Germinal center (tissue), 1 donor: ENCODE data around the gene CDK8.
A peak's percentile ranks its signal among the peaks of the same experiment; 100 is the strongest.
"Not testable (repeated sequence)": the region's sequence is repeated elsewhere in the genome, so short reads cannot be mapped to it uniquely, and the experiment has no call there.

Source experiments
- DNase-seq: peaks from one replicate; pipeline ENCODE4 v3.0.0; 2012; ENCODE audit warnings: mixed read lengths, low spot score

The CDK8 gene

GRCh38 chr13:26253787-26254582, at the start of gene CDK8:
Gene CDK8, plus strand, starts transcription at chr13:26254129. Its CDS starts 513 bp downstream, at chr13:26254642.
- peak; percentile 87 for DNase-seq

GRCh38 chr13:26208287-26208686, 45.6 kb upstream of the CDK8 start:
- no peak for DNase-seq

- DNase-seq: no peak
Measured at GRCh38 chr13:26213345-26213744, 40.6 kb upstream of the CDK8 start.

DNA sequence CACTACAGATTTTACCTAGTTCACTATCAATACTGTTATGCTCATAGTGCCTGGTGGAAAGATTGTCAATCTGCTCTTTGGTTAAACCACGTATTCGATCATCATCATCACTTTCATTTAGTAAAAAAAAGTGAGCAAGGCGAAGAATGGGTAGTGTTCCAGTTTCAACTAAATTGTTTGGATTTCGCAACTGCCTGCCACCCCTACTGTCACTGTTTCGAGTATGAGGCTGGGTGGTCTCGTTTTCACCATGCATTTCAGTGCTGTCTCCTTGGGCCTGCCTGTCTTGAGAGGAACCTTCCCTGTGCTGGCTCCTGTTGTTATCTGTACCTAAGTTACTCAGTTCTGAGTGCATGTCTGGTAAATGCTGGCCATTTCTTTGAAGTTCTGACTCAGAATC, 39.9 kb upstream of the CDK8 start:
- no peak for DNase-seq

DNA sequence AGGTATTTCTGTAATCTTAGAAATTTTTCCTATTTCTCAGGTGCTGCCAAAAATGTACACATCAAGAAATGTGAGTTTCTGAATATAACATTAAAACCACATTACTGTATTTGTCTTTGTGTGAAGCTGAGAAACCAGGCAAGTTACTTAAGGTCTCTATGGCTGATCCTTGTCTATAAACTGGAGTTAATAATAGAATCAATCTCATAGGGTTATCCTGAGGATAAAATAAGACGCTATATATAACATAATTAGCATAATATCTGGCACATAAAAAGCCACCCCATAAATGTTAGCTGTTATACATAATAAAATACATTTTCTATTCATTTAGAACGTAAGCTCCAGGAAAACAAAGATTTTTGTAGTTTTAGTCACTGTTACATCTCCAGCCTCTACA, 37.9 kb upstream of the CDK8 start:
- no peak for DNase-seq

GRCh38 chr13:26219726-26220125, 34.2 kb upstream of the CDK8 start:
- DNase-seq: no peak

DNA sequence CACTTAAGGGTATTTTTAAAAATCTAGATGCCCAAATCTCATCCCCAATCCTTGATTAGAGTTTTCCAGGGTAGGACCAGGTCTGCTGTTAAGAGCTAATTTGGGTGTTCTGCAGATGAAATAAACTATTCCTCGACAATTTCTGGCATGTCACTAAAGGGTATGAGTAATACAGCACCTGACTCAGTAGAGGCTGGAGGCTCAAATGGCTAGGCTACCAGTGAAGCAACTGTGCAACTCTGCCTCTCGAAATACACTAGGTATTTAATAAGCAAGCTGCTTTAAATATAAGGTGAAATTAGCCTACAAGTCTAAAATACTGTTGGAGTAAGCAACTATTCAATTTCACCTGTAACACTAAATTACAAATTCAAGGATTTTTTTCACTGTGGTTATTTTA, 33.4 kb upstream of the CDK8 start:
- no peak for DNase-seq

GRCh38 chr13:26221399-26221720, 32.6 kb upstream of the CDK8 start:
- DNase-seq: no peak

DNA sequence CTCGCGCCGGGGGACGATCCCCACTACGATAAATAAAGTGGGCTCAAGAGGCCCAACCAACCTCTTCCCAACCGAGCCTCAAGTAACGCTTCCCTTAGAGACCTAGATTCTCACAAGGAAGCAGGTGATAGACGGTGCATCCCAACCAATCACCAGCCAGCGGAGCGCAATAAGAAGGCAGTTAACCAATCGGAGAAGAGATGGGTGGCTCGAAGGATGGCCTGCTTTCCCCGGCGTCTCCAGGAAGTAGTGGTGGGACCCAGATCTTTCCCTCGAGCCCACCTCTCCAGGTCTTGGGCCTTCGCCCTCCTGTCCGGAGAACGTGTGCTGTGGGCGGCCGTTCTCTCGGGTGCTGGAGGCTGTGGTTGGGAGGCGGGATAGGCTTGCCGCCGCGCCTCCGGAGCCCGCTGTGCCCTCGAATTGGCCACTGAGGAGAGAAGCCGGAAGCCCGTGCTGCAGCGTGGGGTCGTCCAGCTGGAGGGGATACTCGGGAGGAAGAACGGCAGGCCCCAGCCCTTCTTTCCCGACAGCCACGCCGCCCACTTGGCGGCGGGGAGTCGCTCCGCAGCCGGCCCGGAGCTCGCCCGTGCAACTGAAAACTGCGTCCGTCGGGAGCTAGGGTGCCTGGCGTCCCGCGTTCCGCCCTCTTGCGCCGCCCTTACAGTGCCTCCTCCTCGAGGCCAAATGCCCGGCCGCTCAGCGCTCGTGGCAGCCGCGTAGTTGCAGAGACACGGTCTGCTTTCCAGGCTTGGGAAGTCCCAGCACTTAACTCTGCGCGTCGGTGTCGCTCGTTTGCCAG, 32.0 kb upstream of the CDK8 start, which contains the start of gene RNF6:
RNF6 (minus strand) TSS at position 594 of the 799 bp plus-strand sequence. CDS start 2,665 bp downstream, outside the sequence.
- peak; percentile 99 for DNase-seq

- DNase-seq: no peak
Measured at GRCh38 chr13:26222520-26223046, 31.3 kb upstream of the CDK8 start.

DNA sequence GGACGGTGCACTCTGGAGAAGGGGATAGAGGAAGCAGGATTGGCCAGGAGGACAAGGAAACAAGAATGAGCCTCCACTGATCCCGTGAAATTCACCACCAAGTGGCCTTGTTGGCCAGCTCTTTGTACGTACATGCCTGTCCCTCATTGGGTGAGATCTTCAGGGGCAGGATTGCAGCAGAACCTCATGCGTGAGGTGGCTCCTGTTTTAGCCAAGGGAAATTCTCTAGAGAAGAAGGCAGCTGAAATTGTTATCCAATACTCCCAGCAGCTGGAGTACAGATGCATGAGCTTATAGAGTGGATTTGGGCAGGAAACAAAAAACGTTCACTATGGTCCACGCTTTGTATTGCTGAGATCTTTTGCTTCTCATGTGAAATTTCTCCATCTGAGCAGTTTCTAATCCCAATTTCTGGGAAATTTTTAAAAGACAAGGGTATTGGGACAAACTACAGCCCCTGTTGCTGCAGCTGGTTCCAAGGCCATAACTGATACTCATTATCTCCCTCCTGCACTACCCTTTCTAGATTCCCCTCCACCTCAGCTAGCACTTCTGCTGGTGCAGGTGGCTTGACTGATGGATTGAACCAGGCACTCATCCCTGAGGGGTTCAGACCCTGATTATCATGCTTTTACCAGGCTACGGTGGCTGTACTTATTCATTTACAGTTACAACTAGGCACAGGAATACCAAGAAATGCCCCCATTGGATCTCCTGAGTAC, 27.9 kb upstream of the CDK8 start:
- no peak for DNase-seq

- no peak for DNase-seq
Measured at GRCh38 chr13:26227166-26227971, 26.6 kb upstream of the CDK8 start.

- no peak for DNase-seq
Measured at GRCh38 chr13:26228096-26228495, 25.8 kb upstream of the CDK8 start.

GRCh38 chr13:26229080-26229615, 24.8 kb upstream of the CDK8 start:
- no peak for DNase-seq

GRCh38 chr13:26230703-26231102, 23.2 kb upstream of the CDK8 start:
- DNase-seq: no peak

DNA sequence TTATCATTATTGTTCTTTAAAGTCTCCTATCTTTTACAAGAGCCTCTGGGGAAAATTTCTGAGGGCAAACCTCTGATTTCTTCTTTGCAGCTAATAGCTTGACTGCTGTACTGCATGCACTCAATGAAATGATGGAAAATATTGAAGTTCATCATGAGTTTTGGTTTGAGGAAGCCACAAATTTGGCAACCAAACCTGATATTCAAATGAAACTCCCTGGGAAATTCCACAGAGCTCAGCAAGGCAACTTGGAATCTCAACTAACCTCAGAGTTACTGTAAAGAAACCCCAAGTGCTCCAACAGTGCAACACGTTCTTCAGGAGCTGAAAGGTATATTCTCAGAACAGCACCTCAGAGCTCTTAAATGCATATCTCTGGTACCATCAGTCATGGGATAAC, 17.6 kb upstream of the CDK8 start:
- DNase-seq: no peak

DNA sequence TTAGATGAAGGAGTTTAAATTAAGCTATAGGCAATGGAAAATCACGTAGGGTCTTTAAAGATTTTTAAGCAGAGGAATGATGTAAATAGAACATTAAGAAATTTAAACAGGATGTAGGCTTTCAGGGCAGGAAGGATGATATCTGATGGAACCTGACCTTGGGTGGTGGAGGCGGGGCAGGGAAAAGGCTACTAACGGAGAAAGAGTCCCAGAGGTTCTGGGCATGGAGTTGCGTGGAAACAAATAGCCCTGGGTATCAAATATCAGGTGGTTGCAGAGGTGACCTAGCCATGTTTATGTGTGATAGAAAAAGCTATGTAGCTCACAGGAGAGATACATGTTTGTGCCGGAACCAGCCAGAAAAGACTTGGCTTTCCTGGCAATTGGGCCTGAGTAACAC, 7.8 kb upstream of the CDK8 start:
- DNase-seq: no peak

DNA sequence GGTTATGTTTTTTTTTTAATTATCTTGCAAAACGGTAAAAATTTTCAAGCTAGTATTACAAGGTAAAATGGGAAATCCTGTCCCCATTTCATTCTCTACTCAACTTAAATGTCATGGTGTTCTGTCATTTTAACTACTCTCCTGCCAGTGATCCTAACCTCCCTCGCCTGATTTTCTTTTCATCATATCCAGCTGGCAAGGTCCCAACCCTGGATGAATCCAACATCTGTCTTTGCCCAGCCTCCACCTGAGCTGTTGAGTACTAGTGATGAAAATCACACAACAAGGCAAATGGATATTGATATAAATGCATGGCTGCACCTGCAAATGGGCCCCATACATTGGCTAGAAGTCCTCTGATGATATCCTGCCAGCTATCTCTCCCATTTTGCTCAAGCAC, 6.9 kb upstream of the CDK8 start:
- no peak for DNase-seq

GRCh38 chr13:26247608-26248007, 6.3 kb upstream of the CDK8 start:
- no peak for DNase-seq

GRCh38 chr13:26249551-26249950, 4.4 kb upstream of the CDK8 start:
- DNase-seq: no peak

GRCh38 chr13:26252006-26252405, 1.9 kb upstream of the CDK8 start:
- not testable (repeated sequence) for DNase-seq
